ENCODE results near the gene TESK2.
A peak's percentile ranks its signal among the peaks of the same experiment; 100 is the strongest.

Gene TESK2

GRCh38 chr1:45328680-45329079, 162.3 kb downstream of the TESK2 start:
- no peak for DNase-seq (ENCODE audit: low read depth)
- TF ChIP-seq CTCF (conservative IDR thresholded peaks at IDR 0.05; ENCODE audit: control insufficient read depth, insufficient read depth, low read depth, low read length), result no peak
- H3K4me3 ChIP-seq (ENCODE audit: control insufficient read depth, low read depth, low read length), result no peak overlapping the region

GRCh38 chr1:45327644-45328515, 163.1 kb downstream of the TESK2 start:
- TF ChIP-seq CTCF (conservative IDR thresholded peaks at IDR 0.05; ENCODE audit: control insufficient read depth, insufficient read depth, low read depth, low read length), result no peak
- DNase-seq (ENCODE audit: low read depth), result no peak
- no peak overlapping the region for H3K4me3 ChIP-seq (ENCODE audit: control insufficient read depth, low read depth, low read length)

- peak within 1 kb of the TSS; percentile 53 for H3K4me3 ChIP-seq (ENCODE audit: control insufficient read depth, low read depth, low read length)
- peak; percentile 48 for DNase-seq (ENCODE audit: low read depth)
- TF ChIP-seq CTCF (conservative IDR thresholded peaks at IDR 0.05; ENCODE audit: control insufficient read depth, insufficient read depth, low read depth, low read length), result no peak
Measured at GRCh38 chr1:45326627-45327623, 164.0 kb downstream of the TESK2 start, which contains the start of gene HPDL. TSS of gene HPDL (plus strand) at chr1:45326895. CDS start at chr1:45327149, 254 bp downstream.

- no peak for TF ChIP-seq CTCF (conservative IDR thresholded peaks at IDR 0.05; ENCODE audit: control insufficient read depth, insufficient read depth, low read depth, low read length)
- DNase-seq (ENCODE audit: low read depth), result no peak
- peak overlapping the region; percentile 53 for H3K4me3 ChIP-seq (ENCODE audit: control insufficient read depth, low read depth, low read length)
Measured at GRCh38 chr1:45325851-45326506, 165.0 kb downstream of the TESK2 start.

- no peak overlapping the region for H3K4me3 ChIP-seq (ENCODE audit: control insufficient read depth, low read depth, low read length)
- no peak for DNase-seq (ENCODE audit: low read depth)
- TF ChIP-seq CTCF (conservative IDR thresholded peaks at IDR 0.05; ENCODE audit: control insufficient read depth, insufficient read depth, low read depth, low read length), result no peak
Measured at GRCh38 chr1:45322486-45323040, 168.4 kb downstream of the TESK2 start.

- DNase-seq (ENCODE audit: low read depth), result no peak
- no peak for TF ChIP-seq CTCF (conservative IDR thresholded peaks at IDR 0.05; ENCODE audit: control insufficient read depth, insufficient read depth, low read depth, low read length)
- H3K4me3 ChIP-seq (ENCODE audit: control insufficient read depth, low read depth, low read length), result no peak overlapping the region
Measured at GRCh38 chr1:45321444-45321843, 169.5 kb downstream of the TESK2 start.
